HepG2 (cell line): Measurements from ENCODE around the gene C9orf40. TPM values are rescaled to one million over a fixed set of nuclear protein-coding genes. Genes with fewer than 3 reads are reported as not detected.

Experiments used
- ATAC-seq: fragments of 200-7000 bp; cut with Tn5 transposase; 3 replicates; pipeline ENCODE4 v1.9.1; 2020; ENCODE audit warnings: mild to moderate bottlenecking, moderate library complexity
- BruUV-seq: library from RNA; stranded (reverse); fragments of 400-500 nt; replicated peaks from 2 replicates; lab custom pipeline; 2021; lab: Mats Ljungman, UMichigan
- CTCF ChIA-PET: fragments of 300-600 bp; formaldehyde crosslinking; extraction: SDS; loops from one replicate; lab custom pipeline; 2021; ENCODE audit warnings: low total read pairs, inconsistent platforms, low intra/inter-chr PET ratio; lab: Yijun Ruan, JAX
- POLR2A ChIA-PET: fragments of 350-600 bp; sonication (Branson Sonifier 250); formaldehyde crosslinking; loops from one replicate; lab custom pipeline; 2020; ENCODE audit warnings: antibody characterized with exemption, inconsistent platforms; lab: Yijun Ruan, JAX
- DNase-seq: peaks from one replicate; pipeline ENCODE4 v3.0.0-alpha.2; 2015; ENCODE audit warnings: low spot score
- FAIRE-seq: peaks from 3 replicates; lab custom pipeline; 2011; peaks lifted over from hg19 to GRCh38; lab: Jason Lieb, UNC
- H2AFZ ChIP-seq: one replicate; pipeline ENCODE4 v1.6.1; 2011; ENCODE audit warnings: low read length, inconsistent platforms
- H3K27ac ChIP-seq: fragments of 300-600 bp; 3 replicates; pipeline ENCODE4 v1.8.0; 2011; ENCODE audit warnings: mixed run types, mild to moderate bottlenecking, mixed read lengths, low read length, inconsistent platforms; ENCODE audit not compliant: insufficient read depth; ENCODE audit errors: extremely low read length
- H3K27me3 ChIP-seq, 2 experiments: fragments of 200-600 bp in 1 of 2; 2 replicates in 1 of 2; 3 replicates in 1 of 2; pipeline versions ENCODE4 v1.6.0 to v1.8.0; 2011; ENCODE audit warnings: low read length in 2 of 2, mild to moderate bottlenecking in 2 of 2, moderate library complexity in 2 of 2, inconsistent platforms in 1 of 2; ENCODE audit not compliant: insufficient read depth in 2 of 2, control insufficient read depth in 1 of 2
- H3K36me3 ChIP-seq, 2 experiments: fragments of 200-600 bp in 1 of 2; replicated peaks in 1 of 2; 2 replicates in 1 of 2; 3 replicates in 1 of 2; pipeline versions ENCODE4 v1.5.1 to v1.8.0; 2011; ENCODE audit warnings: low read length in 2 of 2, inconsistent platforms in 1 of 2; ENCODE audit not compliant: insufficient read depth in 2 of 2, control insufficient read depth in 1 of 2
- H3K4me1 ChIP-seq: 2 replicates; pipeline ENCODE4 v1.5.1; 2012; ENCODE audit warnings: low read length, inconsistent platforms; ENCODE audit not compliant: insufficient read depth
- H3K4me2 ChIP-seq: 2 replicates; pipeline ENCODE4 v1.6.0; 2011; ENCODE audit warnings: low read depth, low read length, inconsistent platforms
- H3K4me3 ChIP-seq, 3 experiments: fragments of 200-600 bp in 1 of 3; sonication (generic), shearing (Covaris generic) in 1 of 3; replicated peaks in 1 of 3; 2 replicates each; pipeline ENCODE4 v1.5.1; 2011 to 2016; ENCODE audit warnings: low read length in 3 of 3, inconsistent platforms in 2 of 3, low read depth in 2 of 3, mild to moderate bottlenecking in 2 of 3, control low read depth in 1 of 3, mixed read lengths in 1 of 3; ENCODE audit not compliant: insufficient read depth in 1 of 3
- H3K79me2 ChIP-seq: one replicate; pipeline ENCODE4 v1.6.1; 2011; ENCODE audit warnings: low read length, inconsistent platforms; ENCODE audit not compliant: insufficient read depth
- H3K9ac ChIP-seq: 2 replicates; pipeline ENCODE4 v1.6.0; 2011; ENCODE audit warnings: mild to moderate bottlenecking, low read depth, low read length, inconsistent platforms; ENCODE audit not compliant: insufficient read depth
- H3K9me3 ChIP-seq: 2 replicates; pipeline ENCODE4 v1.5.1; 2012; ENCODE audit warnings: mild to moderate bottlenecking, low read length
- H4K20me1 ChIP-seq: 2 replicates; pipeline ENCODE4 v1.6.0; 2011; ENCODE audit warnings: inconsistent platforms, mild to moderate bottlenecking, low read length, moderate library complexity; ENCODE audit not compliant: insufficient read depth
- CEBPB ChIP-seq: IDR thresholded peaks from 2 replicates; pipeline ENCODE4 v1.6.1; 2011; ENCODE audit warnings: low read depth, low read length, improper control_type of control experiment, borderline replicate concordance
- CEBPG ChIP-seq: IDR thresholded peaks from 2 replicates; pipeline ENCODE4 v1.6.1; 2016
- ELF4 ChIP-seq: sonication (generic); formaldehyde crosslinking; IDR thresholded peaks from 2 replicates; pipeline ENCODE4 v1.5.0; 2020; ENCODE audit warnings: missing genetic modification reagents, mild to moderate bottlenecking, moderate library complexity, borderline replicate concordance
- FOSL2 ChIP-seq: sonication (generic); formaldehyde crosslinking; IDR thresholded peaks from 2 replicates; pipeline ENCODE4 v1.4.0; 2020; ENCODE audit warnings: missing genetic modification reagents
- HMG20B ChIP-seq: conservative IDR thresholded peaks from 2 replicates; pipeline ENCODE4 v1.6.1; 2016; ENCODE audit warnings: missing genetic modification reagents, missing compliant biosample characterization
- PAX8 ChIP-seq: sonication (generic); formaldehyde crosslinking; IDR thresholded peaks from 2 replicates; pipeline ENCODE4 v1.8.0; 2022; ENCODE audit warnings: mild to moderate bottlenecking, missing genetic modification reagents, borderline replicate concordance
- RCOR2 ChIP-seq: IDR thresholded peaks from 2 replicates; pipeline ENCODE4 v1.6.1; 2016; ENCODE audit warnings: missing biosample characterization, missing genetic modification reagents
- SIX1 ChIP-seq: sonication (generic); formaldehyde crosslinking; IDR thresholded peaks from 2 replicates; pipeline ENCODE4 v1.4.0; 2020; ENCODE audit warnings: missing genetic modification reagents, borderline replicate concordance
- TAF1 ChIP-seq: sonication (generic); formaldehyde crosslinking; IDR thresholded peaks from 2 replicates; pipeline ENCODE4 v1.4.0; 2020; ENCODE audit warnings: missing genetic modification reagents
- TGIF2 ChIP-seq: IDR thresholded peaks from 2 replicates; pipeline ENCODE4 v1.6.1; 2016; ENCODE audit warnings: control low read depth, missing compliant biosample characterization
- ZNF550 ChIP-seq: sonication (generic); formaldehyde crosslinking; IDR thresholded peaks from 2 replicates; pipeline ENCODE4 v1.4.0; 2020; ENCODE audit warnings: mild to moderate bottlenecking, missing genetic modification reagents, borderline replicate concordance
- ZSCAN31 ChIP-seq: sonication (generic); formaldehyde crosslinking; IDR thresholded peaks from 2 replicates; pipeline ENCODE4 v1.5.0; 2020; ENCODE audit warnings: low read depth, mild to moderate bottlenecking, missing genetic modification reagents
- WGBS: methylation state at CpG from one replicate; pipeline ENCODE4 v1.1.6; 2017; ENCODE audit warnings: low lambda C conversion rate; 5-methylcytosine and 5-hydroxymethylcytosine counted together
- in situ Hi-C: cut with HindIII; loops from 2 replicates; pipeline ENCODE4 v1.10.0; 2017; ENCODE audit warnings: low pct_unique_long_range_greater_than_20kb; ENCODE audit not compliant: extremely low pct_ligation_motif_present
- intact Hi-C: fragments of 100-400 bp; cut with micrococcal nuclease; formaldehyde crosslinking; loops from one replicate; pipeline ENCODE4 v1.10.0; 2022; ENCODE audit not compliant: unreplicated experiment
- polyA plus RNA-seq, 8 experiments: library from polyadenylated mRNA; depleted of rRNA in 3 of 8; stranded (reverse) in 7 of 8; unstranded in 1 of 8; fragments of >200 nt; fragmentation: Illumina TruSeq in 4 of 8; extraction: Trizol in 4 of 8; gene quantifications; 2 replicates each; pipeline versions ENCODE4 v1.2.1 to v1.2.3, GENCODE V29; 2011 to 2016; ENCODE audit warnings: low read depth in 4 of 8, missing spikeins in 1 of 8, mixed read lengths in 1 of 8; ENCODE audit not compliant: insufficient read depth in 1 of 8
- total RNA-seq, 5 experiments: library from RNA; depleted of rRNA; stranded (reverse); fragments of >200 nt; fragmentation: Illumina TruSeq; extraction: Trizol; gene quantifications; 2 replicates each; pipeline ENCODE4 v1.2.3, GENCODE V29; 2016; ENCODE audit warnings: low read depth in 1 of 5
- TF ChIP-seq, protein P1 (sequence below): sonication (generic); formaldehyde crosslinking; IDR thresholded peaks from 2 replicates; pipeline ENCODE4 v1.5.0; 2020; ENCODE audit warnings: mild to moderate bottlenecking, missing genetic modification reagents

C9orf40 gene
- total and polyA plus RNA-seq, 2 of the 13 experiments (the other 11 are each of a cell fraction or from before 2014, with no cell fraction given): 3.0 to 13.5 TPM

DNA sequence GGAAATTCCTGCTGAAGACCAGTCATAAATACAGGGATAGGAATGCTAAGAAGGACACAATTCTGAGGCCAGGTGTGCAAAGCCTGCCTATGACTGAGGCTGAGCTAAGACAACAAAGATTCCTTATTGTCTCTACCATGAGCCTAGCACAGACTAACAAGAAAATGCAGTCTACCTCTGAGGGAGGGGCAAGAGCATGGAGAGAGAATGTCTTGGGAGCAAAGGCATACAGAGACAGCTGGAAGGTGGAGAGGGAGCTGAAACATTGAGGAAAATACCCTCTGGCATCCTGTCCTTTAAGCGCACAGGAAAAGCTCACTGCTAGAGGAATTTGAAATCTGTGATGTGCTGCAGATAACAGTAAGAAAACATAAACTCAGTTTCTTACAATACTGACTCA lies 8.8 kb upstream of the C9orf40 start:
- POLR2A ChIA-PET: no interaction called here
- TF ChIP-seq RCOR2: no peak
- no peak for TF ChIP-seq TAF1 (CRISPR knock-in tag)
- no peak for TF ChIP-seq HMG20B
- no peak for TF ChIP-seq TGIF2 (CRISPR knock-in tag)
- no peak for TF ChIP-seq SIX1 (CRISPR knock-in tag)
- no peak for TF ChIP-seq ZNF550 (CRISPR knock-in tag)
- no peak for TF ChIP-seq ZSCAN31
- TF ChIP-seq ELF4 (CRISPR knock-in tag): no peak
- no peak for TF ChIP-seq PAX8 (CRISPR knock-in tag)

DNA sequence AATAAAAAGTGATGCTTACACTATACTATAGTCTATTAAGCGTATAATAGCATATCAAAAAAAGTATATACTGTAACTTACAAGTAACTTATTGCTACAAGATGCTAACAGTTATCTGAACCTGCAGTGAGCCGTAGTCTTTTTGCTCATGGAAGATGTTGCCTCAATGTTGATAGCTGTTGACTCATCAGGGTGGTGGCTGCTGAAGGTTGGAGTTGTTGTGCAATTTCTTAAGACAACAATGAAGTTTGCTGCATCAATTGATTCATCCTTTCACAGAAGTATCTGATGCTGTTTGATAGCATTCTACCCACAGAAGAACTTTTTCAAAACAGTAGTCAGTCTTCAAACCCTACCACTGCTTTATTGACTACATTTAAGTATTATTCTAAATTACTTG lies 7.8 kb upstream of the C9orf40 start:
- H2AFZ ChIP-seq: no peak overlapping the region
- no peak for ATAC-seq
- ChIA-PET CTCF (no interaction called here), POLR2A (no interaction called here)
- no peak overlapping the region for H3K27ac ChIP-seq
- H3K4me2 ChIP-seq: no peak overlapping the region
- H3K4me1 ChIP-seq: no peaks in the 10 kb centered on the region
- no peaks in the 10 kb centered on the region for H3K9me3 ChIP-seq
- H3K4me3 ChIP-seq: no peak overlapping the region
- in situ Hi-C loops: no loop called here
- no peaks in the 10 kb centered on the region for H3K27me3 ChIP-seq
- intact Hi-C loops: no loop called here
- no peaks in the 10 kb centered on the region for H3K36me3 ChIP-seq
- H4K20me1 ChIP-seq: no peaks in the 10 kb centered on the region
- FAIRE-seq: no peak
- H3K79me2 ChIP-seq: no peaks in the 10 kb centered on the region
- WGBS: 44% methylated on average over 2 of the region's 2 CpGs
- DNase-seq: peak; percentile 6
- no TSS peak for BruUV-seq
- TF ChIP-seq CEBPG (CRISPR knock-in tag): peak; percentile 29; the same call in 1 of the 2 replicates
- TF ChIP-seq, protein P1, sequence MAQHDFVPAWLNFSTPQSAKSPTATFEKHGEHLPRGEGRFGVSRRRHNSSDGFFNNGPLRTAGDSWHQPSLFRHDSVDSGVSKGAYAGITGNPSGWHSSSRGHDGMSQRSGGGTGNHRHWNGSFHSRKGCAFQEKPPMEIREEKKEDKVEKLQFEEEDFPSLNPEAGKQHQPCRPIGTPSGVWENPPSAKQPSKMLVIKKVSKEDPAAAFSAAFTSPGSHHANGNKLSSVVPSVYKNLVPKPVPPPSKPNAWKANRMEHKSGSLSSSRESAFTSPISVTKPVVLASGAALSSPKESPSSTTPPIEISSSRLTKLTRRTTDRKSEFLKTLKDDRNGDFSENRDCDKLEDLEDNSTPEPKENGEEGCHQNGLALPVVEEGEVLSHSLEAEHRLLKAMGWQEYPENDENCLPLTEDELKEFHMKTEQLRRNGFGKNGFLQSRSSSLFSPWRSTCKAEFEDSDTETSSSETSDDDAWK (CRISPR knock-in tag): no peak
- peak; percentile 79; the same call in 1 of the 2 replicates for TF ChIP-seq CEBPB
- TF ChIP-seq FOSL2 (CRISPR knock-in tag): peak; percentile 71
- TF ChIP-seq, all 625 proteins: peak for 3
- no peak overlapping the region for H3K9ac ChIP-seq

More for the DNA sequence above, 8.8 kb upstream of the C9orf40 start:
- no peak overlapping the region for H3K27ac ChIP-seq
- no TSS peak for BruUV-seq
- H3K9ac ChIP-seq: no peak overlapping the region
- no peaks in the 10 kb centered on the region for H4K20me1 ChIP-seq
- intact Hi-C loops: no loop called here
- H3K27me3 ChIP-seq: no peaks in the 10 kb centered on the region
- DNase-seq (no peak), FAIRE-seq (no peak), ATAC-seq (no peak)
- no peaks in the 10 kb centered on the region for H3K4me1 ChIP-seq
- no peak overlapping the region for H3K4me2 ChIP-seq
- no peaks in the 10 kb centered on the region for H3K79me2 ChIP-seq
- no peaks in the 10 kb centered on the region for H3K36me3 ChIP-seq
- H3K9me3 ChIP-seq: no peaks in the 10 kb centered on the region
- no peak overlapping the region for H3K4me3 ChIP-seq
- 75% methylated on average over 1 of the region's 1 CpG for WGBS
- in situ Hi-C loops: no loop called here
- H2AFZ ChIP-seq: no peak overlapping the region
- CTCF ChIA-PET: no interaction called here
